ENCODE results near the gene SLAMF7. TPM values are rescaled to one million over a fixed set of nuclear protein-coding genes. Genes with fewer than 3 reads are reported as not detected.
"Not testable (repeated sequence)": the region's sequence is repeated elsewhere in the genome, so short reads cannot be mapped to it uniquely, and the experiment has no call there.

The SLAMF7 gene
- total RNA-seq, 1 experiment from 2014 or later: 2.6 TPM

DNA sequence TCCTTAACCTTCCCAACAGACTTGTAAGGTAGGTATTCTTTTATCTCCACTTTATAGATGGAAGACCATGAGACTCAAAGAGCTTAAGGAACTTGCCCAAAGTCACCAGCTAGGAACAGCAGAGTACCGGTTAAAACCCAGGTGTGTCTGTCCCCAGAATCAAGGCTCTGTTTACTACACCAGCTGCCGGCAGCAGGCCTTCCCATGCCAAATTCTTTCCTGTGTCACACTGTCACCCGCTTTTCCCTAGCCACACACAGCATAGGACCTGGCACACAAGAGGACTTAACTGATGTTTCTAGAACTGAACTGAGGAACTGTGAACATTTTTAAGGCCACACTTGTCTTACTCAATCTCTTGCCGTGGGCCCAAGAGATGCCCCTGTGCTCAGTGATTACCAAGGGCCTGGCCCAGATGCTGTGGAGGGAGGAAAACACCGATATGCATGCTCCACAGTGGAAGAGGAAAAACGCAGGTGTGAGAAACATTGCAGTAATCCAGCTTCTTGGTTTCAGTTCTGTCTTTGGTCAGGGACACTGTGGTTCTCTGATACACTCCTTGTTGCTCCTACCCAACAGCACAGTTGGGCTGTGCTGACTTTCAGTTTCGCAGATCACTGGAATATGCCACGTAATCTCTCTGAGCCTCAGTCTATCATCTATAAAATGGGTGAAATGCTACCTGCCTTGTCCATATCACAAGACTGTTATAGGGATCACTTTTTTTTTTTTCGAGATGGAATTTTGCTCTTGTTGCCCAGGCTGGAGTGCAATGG, 43.1 kb downstream of the SLAMF7 start:
- Mint-ChIP-seq H3K36me3 (ENCODE audit: insufficient read depth, unreplicated experiment) (peaks cover 7% of the 10 kb centered on the region), H3K4me3 (ENCODE audit: low read depth, unreplicated experiment) (peak overlapping the region; percentile 38), H3K27ac (ENCODE audit: unreplicated experiment) (peak overlapping the region; percentile 88), H3K4me1 (ENCODE audit: low read depth, unreplicated experiment) (peaks cover 24% of the 10 kb centered on the region), H3K27me3 (ENCODE audit: unreplicated experiment) (no peaks in the 10 kb centered on the region), H3K9me3 (ENCODE audit: low read depth, unreplicated experiment) (no peaks in the 10 kb centered on the region)
- intact Hi-C loops (cut with micrococcal nuclease; ENCODE audit: unreplicated experiment): loop anchor here (2.0 kb wide), 2 partner anchors 25 to 55 kb away; no protein-coding TSS in a partner anchor
- BruUV-seq (replicated peaks): no TSS peak
- TF ChIP-seq, protein P1, sequence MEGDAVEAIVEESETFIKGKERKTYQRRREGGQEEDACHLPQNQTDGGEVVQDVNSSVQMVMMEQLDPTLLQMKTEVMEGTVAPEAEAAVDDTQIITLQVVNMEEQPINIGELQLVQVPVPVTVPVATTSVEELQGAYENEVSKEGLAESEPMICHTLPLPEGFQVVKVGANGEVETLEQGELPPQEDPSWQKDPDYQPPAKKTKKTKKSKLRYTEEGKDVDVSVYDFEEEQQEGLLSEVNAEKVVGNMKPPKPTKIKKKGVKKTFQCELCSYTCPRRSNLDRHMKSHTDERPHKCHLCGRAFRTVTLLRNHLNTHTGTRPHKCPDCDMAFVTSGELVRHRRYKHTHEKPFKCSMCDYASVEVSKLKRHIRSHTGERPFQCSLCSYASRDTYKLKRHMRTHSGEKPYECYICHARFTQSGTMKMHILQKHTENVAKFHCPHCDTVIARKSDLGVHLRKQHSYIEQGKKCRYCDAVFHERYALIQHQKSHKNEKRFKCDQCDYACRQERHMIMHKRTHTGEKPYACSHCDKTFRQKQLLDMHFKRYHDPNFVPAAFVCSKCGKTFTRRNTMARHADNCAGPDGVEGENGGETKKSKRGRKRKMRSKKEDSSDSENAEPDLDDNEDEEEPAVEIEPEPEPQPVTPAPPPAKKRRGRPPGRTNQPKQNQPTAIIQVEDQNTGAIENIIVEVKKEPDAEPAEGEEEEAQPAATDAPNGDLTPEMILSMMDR (IDR thresholded peaks at IDR 0.05; ENCODE audit: unreplicated experiment): no peak
- no peak for DNase-seq
- CTCF ChIA-PET: interaction anchor here (0.6 to 2.2 kb wide), 10 partner anchors 12 to 172 kb away, joined by 3 to 13 read pairs (median 4); no protein-coding TSS in a partner anchor

DNA sequence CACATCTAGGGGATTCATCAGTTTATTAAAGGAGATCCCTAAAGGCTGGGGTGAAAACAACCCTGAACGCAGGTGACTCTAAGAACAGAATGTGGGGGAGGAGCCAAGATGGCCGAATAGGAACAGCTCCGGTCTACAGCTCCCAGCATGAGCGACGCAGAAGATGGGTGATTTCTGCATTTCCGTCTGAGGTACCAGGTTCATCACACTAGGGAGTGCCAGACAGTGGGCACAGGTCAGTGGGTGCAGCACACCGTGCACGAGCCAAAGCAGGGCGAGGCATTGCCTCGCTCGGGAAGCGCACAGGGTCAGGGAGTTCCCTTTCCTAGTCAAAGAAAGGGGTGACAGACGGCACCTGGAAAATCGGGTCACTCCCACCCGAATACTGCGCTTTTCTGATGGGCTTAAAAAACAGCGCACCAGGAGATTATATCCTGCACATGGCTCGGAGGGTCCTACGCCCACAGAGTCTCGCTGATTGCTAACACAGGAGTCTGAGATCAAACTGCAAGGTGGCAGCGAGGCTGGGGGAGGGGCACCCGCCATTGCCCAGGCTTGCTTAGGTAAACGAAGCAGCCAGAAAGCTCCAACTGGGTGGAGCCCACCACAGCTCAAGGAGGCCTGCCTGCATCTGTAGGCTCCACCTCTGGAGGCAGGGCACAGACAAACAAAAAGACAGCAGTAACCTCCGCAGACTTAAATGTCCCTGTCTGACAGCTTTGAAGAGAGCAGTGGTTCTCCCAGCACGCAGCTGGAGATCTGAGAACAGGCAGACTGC, 44.1 kb downstream of the SLAMF7 start:
- BruUV-seq (replicated peaks); H3K27ac Mint-ChIP-seq (ENCODE audit: unreplicated experiment); CTCF ChIA-PET; DNase-seq; intact Hi-C loops (cut with micrococcal nuclease; ENCODE audit: unreplicated experiment); H3K4me3 Mint-ChIP-seq (ENCODE audit: low read depth, unreplicated experiment); H3K27me3 Mint-ChIP-seq (ENCODE audit: unreplicated experiment); H3K36me3 Mint-ChIP-seq (ENCODE audit: insufficient read depth, unreplicated experiment); H3K9me3 Mint-ChIP-seq (ENCODE audit: low read depth, unreplicated experiment): not testable (repeated sequence)
- peaks cover 24% of the 10 kb centered on the region for H3K4me1 Mint-ChIP-seq (ENCODE audit: low read depth, unreplicated experiment)

DNA sequence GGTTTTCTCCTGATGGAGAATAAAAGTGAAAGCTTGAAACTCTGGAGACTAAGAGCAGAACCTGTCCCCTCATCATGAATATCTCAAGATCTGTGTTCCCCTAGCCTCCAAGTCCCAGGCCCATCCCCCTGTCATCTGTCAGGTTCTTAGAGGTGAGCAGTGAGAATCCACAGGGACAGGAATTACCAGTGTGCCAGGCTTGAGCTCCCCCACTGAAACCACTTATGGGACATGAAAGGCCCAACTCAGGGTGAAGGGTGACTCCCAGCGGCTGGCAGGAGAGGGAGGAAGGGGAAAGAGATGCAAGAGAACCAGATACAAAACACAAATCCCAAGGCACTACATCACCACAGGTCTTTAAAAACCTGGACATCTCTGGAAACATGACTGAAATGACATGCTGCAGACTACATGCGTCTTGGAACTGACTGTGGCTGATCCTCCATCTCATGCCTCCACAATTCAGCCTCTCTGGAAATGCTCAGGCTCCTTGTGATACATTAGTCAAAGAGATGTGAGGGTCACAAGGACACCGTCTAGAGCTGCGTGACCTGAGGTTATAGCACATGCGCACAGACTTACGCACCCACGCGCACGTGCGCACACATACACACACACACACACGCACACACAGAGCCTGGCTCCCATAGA, 50.1 kb downstream of the SLAMF7 start:
- Mint-ChIP-seq H3K36me3 (ENCODE audit: insufficient read depth, unreplicated experiment) (no peaks in the 10 kb centered on the region), H3K27me3 (ENCODE audit: unreplicated experiment) (no peaks in the 10 kb centered on the region), H3K9me3 (ENCODE audit: low read depth, unreplicated experiment) (no peaks in the 10 kb centered on the region), H3K4me3 (ENCODE audit: low read depth, unreplicated experiment) (no peak overlapping the region), H3K4me1 (ENCODE audit: low read depth, unreplicated experiment) (no peaks in the 10 kb centered on the region), H3K27ac (ENCODE audit: unreplicated experiment) (no peak overlapping the region)
- intact Hi-C loops (cut with micrococcal nuclease; ENCODE audit: unreplicated experiment): no loop called here
- CTCF ChIA-PET: no interaction called here
- no peak for DNase-seq
- TF ChIP-seq, protein P1 (IDR thresholded peaks at IDR 0.05; ENCODE audit: unreplicated experiment): no peak
- BruUV-seq (replicated peaks): no TSS peak

DNA sequence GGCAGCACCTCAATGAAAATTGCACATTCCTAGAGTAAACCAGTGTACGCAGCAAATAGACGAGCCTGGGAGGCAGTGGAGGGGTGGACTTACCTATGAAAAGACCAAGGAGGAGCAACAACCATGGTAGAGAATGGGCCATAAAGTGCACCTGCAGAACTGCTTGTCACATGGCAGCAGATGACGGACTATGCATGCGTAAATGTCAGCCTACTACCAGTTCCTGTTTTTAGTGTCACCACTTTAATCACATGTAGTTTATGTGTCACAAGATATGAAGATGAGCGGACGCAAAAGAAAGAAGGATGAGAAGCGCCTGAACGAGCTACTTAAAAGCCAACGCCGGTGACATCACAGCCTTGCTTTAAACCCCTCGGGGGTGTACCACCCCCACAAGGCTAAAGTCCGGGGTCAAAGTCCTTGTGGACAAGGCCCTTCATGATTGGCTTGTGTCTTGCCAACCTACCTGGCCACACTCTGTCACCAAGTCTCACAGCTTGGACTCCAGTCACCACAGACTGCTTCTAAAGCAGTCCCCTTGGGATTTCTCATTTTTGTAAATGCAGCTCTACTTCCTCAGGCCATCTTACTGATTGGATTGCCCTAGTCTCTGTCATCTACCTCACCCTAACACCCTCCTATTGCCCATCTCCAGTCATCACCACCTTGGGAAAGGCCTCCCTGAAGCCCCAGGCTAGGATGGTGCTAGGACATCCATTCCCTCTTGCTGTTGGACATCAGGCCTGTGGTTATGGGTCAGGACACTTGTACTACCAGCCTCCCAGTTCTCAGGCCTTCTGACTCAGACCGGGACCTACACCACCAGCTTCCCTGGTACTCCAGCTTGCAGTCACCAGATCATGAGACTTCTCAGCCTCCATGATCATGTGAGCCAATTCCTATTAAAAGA, 50.9 kb downstream of the SLAMF7 start:
- CTCF ChIA-PET: no interaction called here
- intact Hi-C loops (cut with micrococcal nuclease; ENCODE audit: unreplicated experiment): no loop called here
- no peaks in the 10 kb centered on the region for H3K36me3 Mint-ChIP-seq (ENCODE audit: insufficient read depth, unreplicated experiment)

More for the DNA sequence above, 50.9 kb downstream of the SLAMF7 start:
- H3K27me3 Mint-ChIP-seq (ENCODE audit: unreplicated experiment): no peaks in the 10 kb centered on the region
- H3K4me3 Mint-ChIP-seq (ENCODE audit: low read depth, unreplicated experiment): no peak overlapping the region
- TF ChIP-seq, protein P1 (IDR thresholded peaks at IDR 0.05; ENCODE audit: unreplicated experiment): no peak
- no peaks in the 10 kb centered on the region for H3K4me1 Mint-ChIP-seq (ENCODE audit: low read depth, unreplicated experiment)
- DNase-seq: no peak
- no TSS peak for BruUV-seq (replicated peaks)
- H3K9me3 Mint-ChIP-seq (ENCODE audit: low read depth, unreplicated experiment): no peaks in the 10 kb centered on the region
- no peak overlapping the region for H3K27ac Mint-ChIP-seq (ENCODE audit: unreplicated experiment)
